Progenitor cell of endocrine pancreas (in vitro differentiated cells): ENCODE results near the gene BANF1. TPM values are rescaled to one million over a fixed set of nuclear protein-coding genes. Genes with fewer than 3 reads are reported as not detected.

ENCODE experiments used
- DNase-seq: peaks from one replicate; pipeline ENCODE4 v3.0.0; 2021; ENCODE audit warnings: low spot score; ENCODE audit not compliant: unreplicated experiment
- H3K27ac Mint-ChIP-seq: 2 replicates; pipeline ENCODE4 v1.8.0; 2021; ENCODE audit warnings: mild to moderate bottlenecking, moderate library complexity, mixed read lengths
- H3K27me3 Mint-ChIP-seq: 2 replicates; pipeline ENCODE4 v1.8.0; 2021; ENCODE audit warnings: mixed read lengths
- H3K36me3 Mint-ChIP-seq: 2 replicates; pipeline ENCODE4 v1.8.0; 2022; ENCODE audit warnings: mixed read lengths; ENCODE audit not compliant: insufficient read depth
- H3K4me1 Mint-ChIP-seq: 2 replicates; pipeline ENCODE4 v1.8.0; 2021; ENCODE audit warnings: low read depth, mixed read lengths
- H3K4me3 Mint-ChIP-seq: 2 replicates; pipeline ENCODE4 v1.8.0; 2021; ENCODE audit warnings: low read depth, mild to moderate bottlenecking, moderate library complexity, mixed read lengths
- H3K9me3 Mint-ChIP-seq: 2 replicates; pipeline ENCODE4 v1.8.0; 2021; ENCODE audit warnings: low read depth, mixed read lengths
- CTCF ChIP-seq: fragments of 200-600 bp; sonication (generic); IDR thresholded peaks from one replicate; pipeline ENCODE4 v1.5.0; 2021; ENCODE audit warnings: antibody characterized with exemption, mild to moderate bottlenecking; ENCODE audit not compliant: unreplicated experiment
- total RNA-seq: library from RNA; stranded (reverse); gene quantifications from 2 replicates; pipeline ENCODE4 v1.2.1, GENCODE V29; 2021

The BANF1 gene
- total RNA-seq, 1 donor from 2014 or later = 200 TPM

GRCh38 chr11:66046901-66047300, 44.6 kb downstream of the BANF1 start:
- no peak for DNase-seq
- no peaks in the 10 kb centered on the region for H3K9me3 Mint-ChIP-seq
- no peak overlapping the region for H3K4me3 Mint-ChIP-seq

GRCh38 chr11:66047541-66048365, 45.5 kb downstream of the BANF1 start:
- DNase-seq = no peak
- Mint-ChIP-seq H3K27me3 (no peaks in the 10 kb centered on the region), H3K27ac (no peak overlapping the region), H3K4me3 (peak overlapping the region; percentile 51), H3K9me3 (no peaks in the 10 kb centered on the region), H3K36me3 (peaks cover 2% of the 10 kb centered on the region), H3K4me1 (peaks cover 28% of the 10 kb centered on the region)
- TF ChIP-seq CTCF = no peak

More at GRCh38 chr11:66046901-66047300, 44.6 kb downstream of the BANF1 start:
- no peaks in the 10 kb centered on the region for H3K36me3 Mint-ChIP-seq
- H3K27ac Mint-ChIP-seq = no peak overlapping the region
- TF ChIP-seq CTCF = no peak
- no peaks in the 10 kb centered on the region for H3K27me3 Mint-ChIP-seq
- peaks cover 23% of the 10 kb centered on the region for H3K4me1 Mint-ChIP-seq

- H3K9me3 Mint-ChIP-seq = no peaks in the 10 kb centered on the region
- H3K4me3 Mint-ChIP-seq = peak within 1 kb of the TSS; percentile 66
- peaks cover 3% of the 10 kb centered on the region for H3K36me3 Mint-ChIP-seq
- peak within 1 kb of the TSS; percentile 49 for H3K27ac Mint-ChIP-seq
- peaks cover 34% of the 10 kb centered on the region for H3K4me1 Mint-ChIP-seq
- DNase-seq = peak; percentile 29
- TF ChIP-seq CTCF = no peak
- no peaks in the 10 kb centered on the region for H3K27me3 Mint-ChIP-seq
Observed at GRCh38 chr11:66048547-66049323, 46.4 kb downstream of the BANF1 start, which contains the start of gene GAL3ST3. Gene GAL3ST3, minus strand, starts transcription at chr11:66049161. Its CDS starts 3,746 bp downstream, at chr11:66045415.

GRCh38 chr11:66050581-66051231, 48.4 kb downstream of the BANF1 start:
- no peak for DNase-seq
- Mint-ChIP-seq H3K4me1 (peaks cover 32% of the 10 kb centered on the region), H3K9me3 (no peaks in the 10 kb centered on the region), H3K36me3 (peaks cover 9% of the 10 kb centered on the region), H3K27me3 (no peaks in the 10 kb centered on the region), H3K4me3 (peak overlapping the region; percentile 99), H3K27ac (peak overlapping the region; percentile 98)
- TF ChIP-seq CTCF = no peak

GRCh38 chr11:66051371-66051765, 49.1 kb downstream of the BANF1 start:
- no peaks in the 10 kb centered on the region for H3K27me3 Mint-ChIP-seq
- no peak for TF ChIP-seq CTCF
- H3K4me3 Mint-ChIP-seq = peak overlapping the region; percentile 99
- DNase-seq = no peak
- H3K9me3 Mint-ChIP-seq = no peaks in the 10 kb centered on the region
- peak overlapping the region; percentile 98 for H3K27ac Mint-ChIP-seq
- H3K4me1 Mint-ChIP-seq = peaks cover 32% of the 10 kb centered on the region
- H3K36me3 Mint-ChIP-seq = peaks cover 11% of the 10 kb centered on the region
